Mesendoderm (in vitro differentiated cells): ENCODE results near the gene STX7.

Source experiments
- DNase-seq: peaks from one replicate; pipeline ENCODE4 v3.0.0; 2013
- H2AK5ac ChIP-seq: 2 replicates; pipeline ENCODE4 v1.6.1; 2013; ENCODE audit warnings: low read length, inconsistent platforms
- H2BK120ac ChIP-seq: 2 replicates; pipeline ENCODE4 v1.6.1; 2013; ENCODE audit warnings: low read depth, mild to moderate bottlenecking, low read length, moderate library complexity, mixed read lengths
- H2BK15ac ChIP-seq: replicated peaks from 2 replicates; pipeline ENCODE4 v1.6.1; 2013; ENCODE audit warnings: low read depth, mild to moderate bottlenecking, moderate library complexity
- H2BK5ac ChIP-seq: 2 replicates; pipeline ENCODE4 v1.6.1; 2013; ENCODE audit warnings: low read length, inconsistent platforms
- H3K18ac ChIP-seq: 2 replicates; pipeline ENCODE4 v1.6.1; 2013; ENCODE audit warnings: mild to moderate bottlenecking, low read length, mixed read lengths
- H3K23ac ChIP-seq: one replicate; pipeline ENCODE4 v1.6.1; 2013; ENCODE audit warnings: low read length
- H3K27ac ChIP-seq: 2 replicates; pipeline ENCODE4 v1.5.1; 2013; ENCODE audit warnings: low read depth, mild to moderate bottlenecking, inconsistent platforms, low read length, moderate library complexity
- H3K27me3 ChIP-seq: 2 replicates; pipeline ENCODE4 v1.6.1; 2013; ENCODE audit warnings: low read length, control low read depth, mild to moderate bottlenecking, inconsistent platforms; ENCODE audit not compliant: insufficient read depth, poor library complexity
- H3K36me3 ChIP-seq: 2 replicates; pipeline ENCODE4 v1.6.1; 2013; ENCODE audit warnings: low read length, inconsistent platforms; ENCODE audit not compliant: control insufficient read depth, insufficient read depth
- H3K4ac ChIP-seq: one replicate; pipeline ENCODE4 v1.6.1; 2013; ENCODE audit warnings: low read depth, mild to moderate bottlenecking, low read length, moderate library complexity
- H3K4me1 ChIP-seq: 2 replicates; pipeline ENCODE4 v1.6.1; 2013; ENCODE audit warnings: low read depth, low read length, inconsistent platforms; ENCODE audit not compliant: control insufficient read depth
- H3K4me2 ChIP-seq: 2 replicates; pipeline ENCODE4 v1.6.1; 2013; ENCODE audit warnings: low read length
- H3K4me3 ChIP-seq: 2 replicates; pipeline ENCODE4 v1.5.1; 2013; ENCODE audit warnings: mild to moderate bottlenecking, low read length
- H3K56ac ChIP-seq: one replicate; pipeline ENCODE4 v1.6.1; 2013; ENCODE audit warnings: low read length
- H3K79me1 ChIP-seq: 2 replicates; pipeline ENCODE4 v1.6.1; 2013; ENCODE audit warnings: low read length, inconsistent platforms
- H3K79me2 ChIP-seq: 2 replicates; pipeline ENCODE4 v1.6.1; 2013; ENCODE audit warnings: mild to moderate bottlenecking, low read length; ENCODE audit not compliant: control insufficient read depth, insufficient read depth
- H3K9ac ChIP-seq: 2 replicates; pipeline ENCODE4 v1.6.1; 2013; ENCODE audit warnings: low read length, inconsistent platforms
- H4K5ac ChIP-seq: one replicate; pipeline ENCODE4 v1.6.1; 2013; ENCODE audit warnings: low read length
- H4K8ac ChIP-seq: one replicate; pipeline ENCODE4 v1.6.1; 2013; ENCODE audit warnings: low read depth, mild to moderate bottlenecking, control low read depth, low read length, moderate library complexity
- WGBS: extraction: QIAGEN DNeasy Blood & Tissue Kit; methylation state at CpG from one replicate; pipeline ENCODE4 v1.1.7; 2013; ENCODE audit warnings: low lambda C conversion rate, missing lambda C conversion rate; ENCODE audit not compliant: insufficient coverage; ENCODE audit errors: extremely low coverage; 5-methylcytosine and 5-hydroxymethylcytosine counted together

Gene STX7

GRCh38 chr6:132512342-132512637, 626 bp downstream of the STX7 start:
- WGBS, result 100% methylated on average over 1 of the region's 7 CpGs
- H2BK120ac ChIP-seq, result no peak overlapping the region
- H3K4me1 ChIP-seq, result no peaks in the 10 kb centered on the region
- H3K4ac ChIP-seq, result no peak overlapping the region
- peaks cover 12% of the 10 kb centered on the region for H3K79me2 ChIP-seq
- H3K79me1 ChIP-seq, result peaks cover 8% of the 10 kb centered on the region
- no peak overlapping the region for H3K18ac ChIP-seq
- H3K9ac ChIP-seq, result peak overlapping the region; percentile 82
- peak overlapping the region; percentile 5 for H3K27ac ChIP-seq
- no peak overlapping the region for H2AK5ac ChIP-seq
- DNase-seq, result no peak
- no peak overlapping the region for H2BK15ac ChIP-seq
- peak overlapping the region; percentile 34 for H3K4me3 ChIP-seq
- H3K36me3 ChIP-seq, result no peaks in the 10 kb centered on the region
- H3K27me3 ChIP-seq, result no peaks in the 10 kb centered on the region
- no peak overlapping the region for H4K8ac ChIP-seq
- peak overlapping the region; percentile 10 for H3K4me2 ChIP-seq
- no peak overlapping the region for H2BK5ac ChIP-seq
- H3K23ac ChIP-seq, result no peak overlapping the region
- H4K5ac ChIP-seq, result no peak overlapping the region
- H3K56ac ChIP-seq, result peak overlapping the region; percentile 93

- no peak overlapping the region for H3K4me2 ChIP-seq
These were observed 1.1 kb downstream of the STX7 start for GRCh38 chr6:132511831-132512220.

GRCh38 chr6:132511210-132511830, 1.6 kb downstream of the STX7 start:
- H3K36me3 ChIP-seq, result no peaks in the 10 kb centered on the region
- H2BK120ac ChIP-seq, result no peak overlapping the region
- peaks cover 12% of the 10 kb centered on the region for H3K79me2 ChIP-seq
- H3K79me1 ChIP-seq, result peaks cover 8% of the 10 kb centered on the region
- H3K4me2 ChIP-seq, result no peak overlapping the region
- no peak overlapping the region for H3K23ac ChIP-seq
- H2AK5ac ChIP-seq, result no peak overlapping the region
- H4K8ac ChIP-seq, result no peak overlapping the region
- H3K9ac ChIP-seq, result no peak overlapping the region
- no peaks in the 10 kb centered on the region for H3K27me3 ChIP-seq
- H3K27ac ChIP-seq, result no peak overlapping the region
- H3K56ac ChIP-seq, result no peak overlapping the region
- no peak for DNase-seq
- WGBS, result no CpG with 5 or more reads among the region's 4 CpGs
- H2BK5ac ChIP-seq, result no peak overlapping the region
- H4K5ac ChIP-seq, result no peak overlapping the region
- no peak overlapping the region for H3K18ac ChIP-seq
- no peak overlapping the region for H3K4ac ChIP-seq
- no peaks in the 10 kb centered on the region for H3K4me1 ChIP-seq
- no peak overlapping the region for H2BK15ac ChIP-seq
- H3K4me3 ChIP-seq, result no peak overlapping the region

More at GRCh38 chr6:132511831-132512220, 1.1 kb downstream of the STX7 start:
- no peak overlapping the region for H2AK5ac ChIP-seq
- no peak overlapping the region for H3K9ac ChIP-seq
- H3K36me3 ChIP-seq, result no peaks in the 10 kb centered on the region
- no peak overlapping the region for H3K18ac ChIP-seq
- no peak overlapping the region for H4K8ac ChIP-seq
- no peak overlapping the region for H2BK120ac ChIP-seq
- no CpG with 5 or more reads among the region's 2 CpGs for WGBS
- H3K27ac ChIP-seq, result no peak overlapping the region
- no peak overlapping the region for H3K56ac ChIP-seq
- H3K4me1 ChIP-seq, result no peaks in the 10 kb centered on the region
- H3K4ac ChIP-seq, result no peak overlapping the region
- no peaks in the 10 kb centered on the region for H3K27me3 ChIP-seq
- H3K4me3 ChIP-seq, result no peak overlapping the region
- peaks cover 8% of the 10 kb centered on the region for H3K79me1 ChIP-seq
- H2BK15ac ChIP-seq, result no peak overlapping the region
- H3K79me2 ChIP-seq, result peaks cover 12% of the 10 kb centered on the region
- no peak overlapping the region for H4K5ac ChIP-seq
- DNase-seq, result no peak
- H3K23ac ChIP-seq, result no peak overlapping the region
- no peak overlapping the region for H2BK5ac ChIP-seq

GRCh38 chr6:132506869-132507808, 5.8 kb downstream of the STX7 start:
- Histone ChIP-seq H3K56ac (no peak overlapping the region), H3K4me2 (no peak overlapping the region), H2BK5ac (no peak overlapping the region), H2BK15ac (no peak overlapping the region), H2BK120ac (no peak overlapping the region), H3K36me3 (no peaks in the 10 kb centered on the region), H4K8ac (no peak overlapping the region), H3K9ac (no peak overlapping the region), H3K4me1 (no peaks in the 10 kb centered on the region), H3K4ac (no peak overlapping the region), H3K79me2 (peaks cover 21% of the 10 kb centered on the region), H3K18ac (no peak overlapping the region), H3K27ac (no peak overlapping the region), H3K27me3 (no peaks in the 10 kb centered on the region), H3K4me3 (no peak overlapping the region), H3K79me1 (peaks cover 19% of the 10 kb centered on the region), H4K5ac (no peak overlapping the region), H3K23ac (no peak overlapping the region), H2AK5ac (no peak overlapping the region)
- WGBS, result no CpG with 5 or more reads among the region's 5 CpGs
- no peak for DNase-seq

GRCh38 chr6:132506461-132506860, 6.5 kb downstream of the STX7 start:
- no CpG with 5 or more reads among the region's 2 CpGs for WGBS
- Histone ChIP-seq H2BK120ac (no peak overlapping the region), H3K27me3 (no peaks in the 10 kb centered on the region), H3K27ac (no peak overlapping the region), H3K4me3 (no peak overlapping the region), H3K18ac (no peak overlapping the region), H2BK5ac (no peak overlapping the region), H3K56ac (no peak overlapping the region), H3K23ac (no peak overlapping the region), H4K5ac (no peak overlapping the region), H3K79me1 (peaks cover 19% of the 10 kb centered on the region), H4K8ac (no peak overlapping the region), H2AK5ac (no peak overlapping the region), H3K9ac (no peak overlapping the region), H3K4me1 (no peaks in the 10 kb centered on the region), H3K4ac (no peak overlapping the region), H3K36me3 (no peaks in the 10 kb centered on the region), H3K4me2 (no peak overlapping the region), H2BK15ac (no peak overlapping the region), H3K79me2 (peaks cover 21% of the 10 kb centered on the region)
- no peak for DNase-seq
